ENCODE data around the gene DCST1. TPM values are rescaled to one million over a fixed set of nuclear protein-coding genes. Genes with fewer than 3 reads are reported as not detected.

DCST1 gene
- total and polyA plus RNA-seq, 2 of the 4 experiments (the other 2 are of a cell fraction): not detected

- H4K8ac ChIP-seq (ENCODE audit: low read depth in 2 of 2, low read length in 2 of 2): no peak overlapping the region
- H2AK9ac ChIP-seq (replicated peaks; ENCODE audit: low read depth, low read length, poor library complexity): no peak overlapping the region
- H2AK5ac ChIP-seq (ENCODE audit: low read depth, low read length): no peak overlapping the region
- CTCF ChIA-PET: no interaction called here
- peaks cover 8% of the 10 kb centered on the region for H3K27me3 ChIP-seq (ENCODE audit: control insufficient read depth, insufficient read depth, low read length)
- no peaks in the 10 kb centered on the region for H4K20me1 ChIP-seq (ENCODE audit: insufficient read depth, low read length)
- no peak overlapping the region for H3K4me3 ChIP-seq (ENCODE audit: insufficient read depth, low read depth, low read length)
- no peak overlapping the region for H2BK120ac ChIP-seq (ENCODE audit: low read depth, low read length)
- H3K27ac ChIP-seq (ENCODE audit: insufficient read depth, low read length): no peak overlapping the region
- ATAC-seq (ENCODE audit: low read depth) (no peak), DNase-seq (no peak)
- dilution Hi-C loops (cut with HindIII; ENCODE audit: low sequenced_read_pairs, unreplicated experiment) (no loop called here), in situ Hi-C loops (cut with MboI; ENCODE audit: low sequenced_read_pairs) (no loop called here), intact Hi-C loops (cut with micrococcal nuclease) (no loop called here)
- no peak overlapping the region for H4K5ac ChIP-seq (ENCODE audit: low read depth, low read length)
- H3K9me1 ChIP-seq (ENCODE audit: insufficient read depth, low read length): peaks cover 4% of the 10 kb centered on the region
- TF ChIP-seq POLR2A (IDR thresholded peaks at IDR 0.05; ENCODE audit: low read depth, low read length) (no peak), CEBPB (IDR thresholded peaks at IDR 0.05; ENCODE audit: low read depth, low read length) (no peak), RAD21 (IDR thresholded peaks at IDR 0.05; ENCODE audit: low read length) (no peak), SMC3 (IDR thresholded peaks at IDR 0.05; ENCODE audit: low read depth, low read length) (no peak), RCOR1 (IDR thresholded peaks at IDR 0.05; ENCODE audit: insufficient replicate concordance, low read length) (no peak), ELK1 (IDR thresholded peaks at IDR 0.05; ENCODE audit: borderline replicate concordance, low read depth, low read length) (no peak), NFE2L2 (IDR thresholded peaks at IDR 0.05; ENCODE audit: low read depth, low read length) (no peak), USF2 (IDR thresholded peaks at IDR 0.05; ENCODE audit: low read depth, low read length) (no peak), MAZ (IDR thresholded peaks at IDR 0.05; ENCODE audit: borderline replicate concordance, low read depth, low read length) (no peak), BHLHE40 (IDR thresholded peaks at IDR 0.05; ENCODE audit: low read depth, low read length) (no peak), CTCF (conservative IDR thresholded peaks at IDR 0.05; ENCODE audit: low read depth, low read length) (no peak), CHD1 (IDR thresholded peaks at IDR 0.05; ENCODE audit: low read depth, low read length) (no peak), RFX5 (IDR thresholded peaks at IDR 0.05; ENCODE audit: low read depth, low read length) (no peak), MXI1 (IDR thresholded peaks at IDR 0.05; ENCODE audit: borderline replicate concordance, low read depth, low read length) (no peak), MAFK (IDR thresholded peaks at IDR 0.05; ENCODE audit: low read depth, low read length) (no peak), FOS (IDR thresholded peaks at IDR 0.05; ENCODE audit: low read depth, low read length) (no peak)
- H2BK20ac ChIP-seq (ENCODE audit: low read depth, low read length): no peak overlapping the region
- no peak overlapping the region for H3K4me2 ChIP-seq (ENCODE audit: low read depth, low read length)
- no peak overlapping the region for H3K4ac ChIP-seq (ENCODE audit: low read depth, low read length)
- no peaks in the 10 kb centered on the region for H3K36me3 ChIP-seq (ENCODE audit: control insufficient read depth, insufficient read depth, low read length)
- H3K79me1 ChIP-seq (ENCODE audit: low read depth in 1 of 2, low read length in 2 of 2): no peaks in the 10 kb centered on the region
- no peak overlapping the region for H3K18ac ChIP-seq (ENCODE audit: low read depth, low read length)
- no TSS peak for BruUV-seq (replicated peaks)
- H3K4me1 ChIP-seq (ENCODE audit: control insufficient read depth, insufficient read depth, low read length): peaks cover 3% of the 10 kb centered on the region; the same call in 1 of the 2 replicates
- H2BK15ac ChIP-seq (ENCODE audit: low read depth, low read length): no peak overlapping the region
- no peak overlapping the region for H3K23ac ChIP-seq (ENCODE audit: low read depth, low read length)
- H2AFZ ChIP-seq (replicated peaks; ENCODE audit: low read length, poor library complexity): no peak overlapping the region
- H4K91ac ChIP-seq (ENCODE audit: insufficient read depth, low read depth, low read length): no peak overlapping the region
- no peak overlapping the region for H3K14ac ChIP-seq (replicated peaks; ENCODE audit: low read depth, low read length)
- no peak overlapping the region for H3K9ac ChIP-seq (ENCODE audit: low read depth, low read length)
- H3K9me3 ChIP-seq (ENCODE audit: control insufficient read depth, insufficient read depth, low read length): no peaks in the 10 kb centered on the region
- H3K56ac ChIP-seq (ENCODE audit: extremely low read depth, insufficient read depth, low read length): no peak overlapping the region
- POLR2A ChIA-PET (ENCODE audit: unreplicated experiment): no interaction called here
- H2BK5ac ChIP-seq (ENCODE audit: low read depth, low read length, poor library complexity, severe bottlenecking): no peak overlapping the region
- WGBS, 2 experiments (ENCODE audit: extremely low coverage in 2 of 2, insufficient read length in 1 of 2): no CpG with 5 or more reads among the region's 9 CpGs
Measured at GRCh38 chr1:155024315-155024714, 9.3 kb upstream of the DCST1 start.

Data from IMR-90 (cell line).